ENCODE measurements around the gene CCSER1.
"Not testable (repeated sequence)": the region's sequence is repeated elsewhere in the genome, so short reads cannot be mapped to it uniquely, and the experiment has no call there.

CCSER1 gene

GRCh38 chr4:90438522-90438921 is 311.3 kb downstream of the CCSER1 start:
- H3K9me3 Mint-ChIP-seq: no peaks in the 10 kb centered on the region
- H3K36me3 Mint-ChIP-seq (ENCODE audit: low read depth): no peaks in the 10 kb centered on the region
- no peak for DNase-seq (ENCODE audit: low spot score)
- no peaks in the 10 kb centered on the region for H3K27me3 Mint-ChIP-seq (ENCODE audit: low read depth)
- H3K27ac Mint-ChIP-seq: no peak overlapping the region
- no peaks in the 10 kb centered on the region for H3K4me1 Mint-ChIP-seq (ENCODE audit: low read depth)
- no peak overlapping the region for H3K4me3 Mint-ChIP-seq

GRCh38 chr4:90441770-90442169 is 314.6 kb downstream of the CCSER1 start:
- H3K4me3 Mint-ChIP-seq: no peak overlapping the region
- no peaks in the 10 kb centered on the region for H3K27me3 Mint-ChIP-seq (ENCODE audit: low read depth)
- no peak for DNase-seq (ENCODE audit: low spot score)
- no peak overlapping the region for H3K27ac Mint-ChIP-seq
- H3K36me3 Mint-ChIP-seq (ENCODE audit: low read depth): no peaks in the 10 kb centered on the region
- no peaks in the 10 kb centered on the region for H3K4me1 Mint-ChIP-seq (ENCODE audit: low read depth)
- H3K9me3 Mint-ChIP-seq: no peaks in the 10 kb centered on the region

GRCh38 chr4:90442619-90443018 is 315.4 kb downstream of the CCSER1 start:
- Mint-ChIP-seq H3K27me3 (ENCODE audit: low read depth) (no peaks in the 10 kb centered on the region), H3K27ac (no peak overlapping the region), H3K36me3 (ENCODE audit: low read depth) (no peaks in the 10 kb centered on the region), H3K4me3 (no peak overlapping the region), H3K9me3 (no peaks in the 10 kb centered on the region), H3K4me1 (ENCODE audit: low read depth) (no peaks in the 10 kb centered on the region)
- DNase-seq (ENCODE audit: low spot score): no peak

- no peak overlapping the region for H3K4me3 Mint-ChIP-seq
- H3K27me3 Mint-ChIP-seq (ENCODE audit: low read depth): no peaks in the 10 kb centered on the region
- no peaks in the 10 kb centered on the region for H3K4me1 Mint-ChIP-seq (ENCODE audit: low read depth)
- H3K9me3 Mint-ChIP-seq: no peaks in the 10 kb centered on the region
- DNase-seq (ENCODE audit: low spot score): no peak
- no peaks in the 10 kb centered on the region for H3K36me3 Mint-ChIP-seq (ENCODE audit: low read depth)
- H3K27ac Mint-ChIP-seq: no peak overlapping the region
Measured at GRCh38 chr4:90443231-90443630, 316.0 kb downstream of the CCSER1 start.

- H3K4me3 Mint-ChIP-seq: no peak overlapping the region
- H3K36me3 Mint-ChIP-seq (ENCODE audit: low read depth): no peaks in the 10 kb centered on the region
- no peak for DNase-seq (ENCODE audit: low spot score)
- H3K9me3 Mint-ChIP-seq: peaks cover under 1% of the 10 kb centered on the region
- H3K4me1 Mint-ChIP-seq (ENCODE audit: low read depth): no peaks in the 10 kb centered on the region
- no peaks in the 10 kb centered on the region for H3K27me3 Mint-ChIP-seq (ENCODE audit: low read depth)
- H3K27ac Mint-ChIP-seq: no peak overlapping the region
Measured at GRCh38 chr4:90444904-90445303, 317.7 kb downstream of the CCSER1 start.

- Mint-ChIP-seq H3K4me3 (no peak overlapping the region), H3K4me1 (ENCODE audit: low read depth) (no peaks in the 10 kb centered on the region), H3K36me3 (ENCODE audit: low read depth) (no peaks in the 10 kb centered on the region)
Measured at GRCh38 chr4:90445380-90445779, 318.2 kb downstream of the CCSER1 start.

GRCh38 chr4:90449626-90450025 is 322.4 kb downstream of the CCSER1 start:
- H3K36me3 Mint-ChIP-seq (ENCODE audit: low read depth): no peaks in the 10 kb centered on the region

More at GRCh38 chr4:90445380-90445779, 318.2 kb downstream of the CCSER1 start:
- Mint-ChIP-seq H3K27ac (no peak overlapping the region), H3K27me3 (ENCODE audit: low read depth) (no peaks in the 10 kb centered on the region), H3K9me3 (peaks cover 5% of the 10 kb centered on the region)
- DNase-seq (ENCODE audit: low spot score): no peak

GRCh38 chr4:90456891-90457290 is 329.7 kb downstream of the CCSER1 start:
- H3K4me3 Mint-ChIP-seq: no peak overlapping the region
- H3K4me1 Mint-ChIP-seq (ENCODE audit: low read depth): no peaks in the 10 kb centered on the region
- H3K36me3 Mint-ChIP-seq (ENCODE audit: low read depth): no peaks in the 10 kb centered on the region
- no peak overlapping the region for H3K27ac Mint-ChIP-seq
- no peaks in the 10 kb centered on the region for H3K9me3 Mint-ChIP-seq
- H3K27me3 Mint-ChIP-seq (ENCODE audit: low read depth): no peaks in the 10 kb centered on the region
- DNase-seq (ENCODE audit: low spot score): no peak

More at GRCh38 chr4:90449626-90450025, 322.4 kb downstream of the CCSER1 start:
- no peaks in the 10 kb centered on the region for H3K4me1 Mint-ChIP-seq (ENCODE audit: low read depth)
- H3K27ac Mint-ChIP-seq: no peak overlapping the region
- DNase-seq (ENCODE audit: low spot score): no peak
- H3K4me3 Mint-ChIP-seq: no peak overlapping the region
- peaks cover 5% of the 10 kb centered on the region for H3K9me3 Mint-ChIP-seq
- no peaks in the 10 kb centered on the region for H3K27me3 Mint-ChIP-seq (ENCODE audit: low read depth)

- DNase-seq (ENCODE audit: low spot score): no peak
- H3K4me3 Mint-ChIP-seq: no peak overlapping the region
- no peaks in the 10 kb centered on the region for H3K4me1 Mint-ChIP-seq (ENCODE audit: low read depth)
- no peak overlapping the region for H3K27ac Mint-ChIP-seq
- H3K9me3 Mint-ChIP-seq: no peaks in the 10 kb centered on the region
- no peaks in the 10 kb centered on the region for H3K27me3 Mint-ChIP-seq (ENCODE audit: low read depth)
- no peaks in the 10 kb centered on the region for H3K36me3 Mint-ChIP-seq (ENCODE audit: low read depth)
Measured at GRCh38 chr4:90457817-90458216, 330.6 kb downstream of the CCSER1 start.

- no peak overlapping the region for H3K27ac Mint-ChIP-seq
- no peaks in the 10 kb centered on the region for H3K4me1 Mint-ChIP-seq (ENCODE audit: low read depth)
- no peak for DNase-seq (ENCODE audit: low spot score)
- H3K36me3 Mint-ChIP-seq (ENCODE audit: low read depth): no peaks in the 10 kb centered on the region
- H3K9me3 Mint-ChIP-seq: no peaks in the 10 kb centered on the region
- H3K4me3 Mint-ChIP-seq: no peak overlapping the region
- no peaks in the 10 kb centered on the region for H3K27me3 Mint-ChIP-seq (ENCODE audit: low read depth)
Measured at GRCh38 chr4:90458576-90458975, 331.4 kb downstream of the CCSER1 start.

- Mint-ChIP-seq H3K4me3 (no peak overlapping the region), H3K27me3 (ENCODE audit: low read depth) (no peaks in the 10 kb centered on the region), H3K36me3 (ENCODE audit: low read depth) (no peaks in the 10 kb centered on the region), H3K4me1 (ENCODE audit: low read depth) (no peaks in the 10 kb centered on the region), H3K27ac (no peak overlapping the region), H3K9me3 (peaks cover 4% of the 10 kb centered on the region)
- no peak for DNase-seq (ENCODE audit: low spot score)
Measured at GRCh38 chr4:90474484-90474883, 347.3 kb downstream of the CCSER1 start.

GRCh38 chr4:90476019-90476418 is 348.8 kb downstream of the CCSER1 start:
- Mint-ChIP-seq H3K27me3 (ENCODE audit: low read depth) (no peaks in the 10 kb centered on the region), H3K4me1 (ENCODE audit: low read depth) (no peaks in the 10 kb centered on the region), H3K36me3 (ENCODE audit: low read depth) (no peaks in the 10 kb centered on the region), H3K9me3 (peaks cover 5% of the 10 kb centered on the region), H3K27ac (no peak overlapping the region), H3K4me3 (no peak overlapping the region)
- no peak for DNase-seq (ENCODE audit: low spot score)

- Mint-ChIP-seq H3K36me3 (ENCODE audit: low read depth) (no peaks in the 10 kb centered on the region), H3K27ac (no peak overlapping the region), H3K4me1 (ENCODE audit: low read depth) (no peaks in the 10 kb centered on the region), H3K9me3 (peaks cover 5% of the 10 kb centered on the region), H3K27me3 (ENCODE audit: low read depth) (no peaks in the 10 kb centered on the region), H3K4me3 (no peak overlapping the region)
- no peak for DNase-seq (ENCODE audit: low spot score)
Measured at GRCh38 chr4:90476586-90476985, 349.4 kb downstream of the CCSER1 start.

- H3K36me3 Mint-ChIP-seq (ENCODE audit: low read depth); H3K27me3 Mint-ChIP-seq (ENCODE audit: low read depth); H3K27ac Mint-ChIP-seq; H3K4me3 Mint-ChIP-seq; DNase-seq (ENCODE audit: low spot score); H3K4me1 Mint-ChIP-seq (ENCODE audit: low read depth): not testable (repeated sequence)
- H3K9me3 Mint-ChIP-seq: peaks cover 30% of the 10 kb centered on the region
Measured at GRCh38 chr4:90484894-90485293, 357.7 kb downstream of the CCSER1 start.

GRCh38 chr4:90486346-90486745 is 359.2 kb downstream of the CCSER1 start:
- H3K27ac Mint-ChIP-seq: no peak overlapping the region
- no peaks in the 10 kb centered on the region for H3K4me1 Mint-ChIP-seq (ENCODE audit: low read depth)
- DNase-seq (ENCODE audit: low spot score): no peak
- no peak overlapping the region for H3K4me3 Mint-ChIP-seq
- H3K9me3 Mint-ChIP-seq: peaks cover 30% of the 10 kb centered on the region
- no peaks in the 10 kb centered on the region for H3K27me3 Mint-ChIP-seq (ENCODE audit: low read depth)
- H3K36me3 Mint-ChIP-seq (ENCODE audit: low read depth): no peaks in the 10 kb centered on the region
